HG03342 (cell line): ENCODE results near the gene HMCN2.

Experiments
- ATAC-seq: cut with Tn5 transposase; IDR thresholded peaks from one replicate; pipeline ENCODE4 v1.9.1; 2021; ENCODE audit warnings: mild to moderate bottlenecking, moderate library complexity; ENCODE audit not compliant: unreplicated experiment

HMCN2 gene

GRCh38 chr9:130341839-130342713 lies 76.5 kb downstream of the HMCN2 start:
- no peak for ATAC-seq

DNA sequence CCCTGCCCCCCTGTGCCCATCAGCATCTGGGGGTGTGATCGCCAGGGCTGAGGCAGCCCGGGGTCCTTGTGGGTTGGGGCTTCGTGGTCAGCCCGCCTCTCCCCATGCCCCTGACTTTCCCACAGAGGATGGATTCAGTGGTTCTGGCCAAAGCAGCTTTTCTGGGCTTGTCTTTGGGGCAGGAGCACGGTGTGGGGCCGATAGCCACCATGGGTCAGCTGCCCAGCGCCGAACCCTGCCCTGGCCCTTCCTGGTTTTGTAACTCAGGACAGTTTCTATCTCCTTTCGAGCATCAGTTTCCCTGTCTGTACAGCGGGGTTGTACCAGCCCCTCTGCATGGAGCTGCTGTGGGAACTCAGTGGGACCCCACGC lies 77.1 kb downstream of the HMCN2 start:
- no peak for ATAC-seq

GRCh38 chr9:130343445-130343918 lies 77.9 kb downstream of the HMCN2 start:
- ATAC-seq = no peak

- no peak for ATAC-seq
Observed at GRCh38 chr9:130344366-130344765, 78.8 kb downstream of the HMCN2 start.

DNA sequence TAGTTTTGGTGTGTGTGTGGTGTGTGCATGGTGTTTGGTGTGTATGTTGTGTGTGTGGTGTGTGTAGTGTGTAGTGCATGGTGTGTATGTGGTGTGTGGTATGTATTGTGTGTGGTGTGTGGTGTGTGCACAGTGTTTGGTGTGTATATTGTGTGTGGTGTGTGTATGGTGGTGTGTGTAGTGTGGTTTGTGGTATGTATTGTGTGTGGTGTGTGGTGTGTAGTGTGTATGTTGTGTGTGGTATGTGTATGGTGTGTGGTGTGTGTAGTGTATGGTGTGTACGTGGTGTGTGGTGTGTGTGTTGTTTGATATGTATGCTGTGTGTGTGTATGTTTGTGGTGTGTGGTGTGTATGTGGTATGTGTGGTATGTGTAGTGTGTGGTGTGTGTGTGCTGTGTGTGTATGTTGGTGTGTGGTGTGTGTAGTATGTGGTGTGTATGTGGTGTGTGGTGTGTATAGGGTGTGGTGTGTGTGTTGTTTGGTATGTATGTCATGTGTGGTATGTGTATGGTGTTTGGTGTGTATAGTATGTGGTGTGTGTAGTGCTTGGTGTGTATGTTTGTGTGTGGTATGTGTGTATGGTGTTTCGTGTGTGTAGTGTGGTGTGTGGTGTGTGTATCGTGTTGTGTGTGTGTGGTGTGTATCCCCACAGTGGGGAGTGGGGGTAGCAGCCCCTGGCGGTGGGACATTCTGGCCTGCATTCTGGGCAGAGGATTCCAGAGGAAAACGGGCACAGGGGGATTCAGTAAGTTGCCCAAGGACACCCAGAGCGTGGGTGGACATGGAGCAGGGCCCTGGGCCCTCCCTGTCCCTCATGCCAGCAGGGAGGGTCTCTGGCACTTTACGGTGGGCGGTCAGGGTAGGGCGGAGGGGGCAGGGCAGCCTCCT lies 79.7 kb downstream of the HMCN2 start:
- no peak for ATAC-seq

DNA sequence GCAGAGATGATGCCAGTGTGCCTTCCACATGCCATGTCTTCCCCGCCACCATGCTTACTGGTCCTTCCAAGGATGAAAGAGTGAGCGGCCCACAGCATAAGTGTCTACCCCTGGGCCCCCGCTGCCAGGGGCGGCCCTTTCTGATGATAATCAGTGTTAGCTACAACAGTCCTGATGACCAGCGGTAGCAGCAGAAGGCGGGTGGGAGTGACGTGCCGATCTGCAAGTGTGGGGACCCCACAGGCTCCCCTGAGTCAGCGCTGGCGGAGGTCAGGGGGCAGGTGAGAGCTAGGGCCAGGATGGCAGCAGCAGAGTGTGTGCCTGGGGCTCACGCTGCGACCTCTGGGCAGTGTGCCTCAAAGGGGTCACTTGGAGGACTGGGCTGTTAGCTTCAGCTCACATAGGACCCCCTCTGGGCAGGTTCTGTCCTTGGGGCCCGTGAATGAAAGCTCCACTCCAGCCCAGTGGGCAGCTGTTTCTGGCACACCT lies 80.4 kb downstream of the HMCN2 start:
- ATAC-seq = no peak

GRCh38 chr9:130346431-130346830 lies 80.9 kb downstream of the HMCN2 start:
- no peak for ATAC-seq

DNA sequence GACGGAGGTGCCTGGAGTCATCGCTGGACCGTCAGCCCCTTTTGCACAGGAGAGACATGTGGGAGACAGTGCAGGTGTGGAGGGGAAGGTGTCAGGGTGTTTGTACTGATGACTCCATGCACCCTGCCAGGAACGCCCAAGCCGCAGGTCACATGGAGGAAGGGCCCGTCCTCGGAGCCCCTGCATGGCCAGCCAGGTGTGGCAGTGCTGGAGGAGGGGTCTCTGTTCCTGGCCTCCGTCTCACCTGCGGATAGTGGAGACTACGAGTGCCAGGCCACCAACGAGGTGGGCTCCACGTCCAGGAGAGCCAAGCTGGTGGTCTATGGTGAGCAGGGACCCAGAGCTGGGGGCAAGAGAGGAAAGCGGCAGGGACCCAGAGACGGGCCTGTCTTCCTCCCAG lies 81.5 kb downstream of the HMCN2 start:
- no peak for ATAC-seq

DNA sequence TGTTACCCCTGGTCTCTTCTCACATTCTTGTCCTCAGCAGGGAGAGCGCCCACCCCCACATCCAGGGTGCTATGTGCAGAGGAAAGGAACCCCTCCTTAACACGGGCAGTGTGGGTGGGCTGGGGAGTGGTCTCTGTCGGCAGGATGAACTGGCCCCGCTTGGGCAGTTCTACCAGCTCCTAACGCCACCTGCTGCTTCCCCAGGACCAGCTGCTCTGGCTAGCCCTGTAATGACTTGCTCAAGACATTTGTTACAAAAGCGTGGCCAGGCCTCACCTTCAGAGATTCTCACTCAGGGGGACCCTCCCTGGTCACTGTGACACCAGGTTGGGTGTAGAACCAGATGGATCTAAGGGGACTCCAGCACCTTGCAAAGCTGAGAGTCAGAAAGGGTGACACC lies 82.4 kb downstream of the HMCN2 start:
- ATAC-seq = no peak

DNA sequence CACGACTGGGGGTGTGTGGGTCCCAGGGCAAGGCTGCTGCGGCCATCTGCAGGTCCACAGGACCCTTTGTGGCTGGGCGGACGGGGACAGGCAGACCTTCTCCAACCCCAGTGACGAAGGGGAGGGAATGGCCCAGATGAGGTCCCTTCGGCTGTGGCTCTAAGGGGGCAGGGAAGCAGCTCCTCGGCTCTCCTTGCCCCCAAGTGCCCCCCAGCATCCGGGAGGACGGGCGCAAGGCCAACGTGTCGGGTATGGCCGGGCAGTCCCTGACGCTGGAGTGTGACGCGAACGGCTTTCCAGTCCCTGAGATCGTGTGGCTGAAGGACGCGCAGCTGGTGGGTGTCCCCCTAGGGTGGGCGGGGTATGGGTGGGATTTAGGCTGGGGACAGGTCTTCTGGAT lies 82.8 kb downstream of the HMCN2 start:
- no peak for ATAC-seq

DNA sequence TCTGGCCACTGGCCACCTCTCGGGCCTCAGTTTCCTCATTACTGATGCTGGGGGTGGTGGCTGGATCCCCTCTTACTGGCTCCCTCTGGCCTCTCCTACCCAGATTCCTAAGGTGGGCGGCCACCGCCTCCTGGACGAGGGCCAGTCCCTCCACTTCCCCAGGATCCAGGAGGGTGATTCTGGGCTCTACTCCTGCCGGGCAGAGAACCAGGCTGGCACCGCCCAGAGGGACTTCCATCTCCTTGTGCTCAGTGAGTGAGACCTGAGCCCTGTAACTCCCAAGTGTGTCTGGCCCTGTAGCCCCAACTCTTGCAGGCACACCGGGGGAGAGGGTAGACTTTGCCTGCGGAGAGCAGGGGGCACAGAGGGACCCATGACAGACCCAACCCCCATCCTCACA lies 83.3 kb downstream of the HMCN2 start:
- ATAC-seq = no peak

DNA sequence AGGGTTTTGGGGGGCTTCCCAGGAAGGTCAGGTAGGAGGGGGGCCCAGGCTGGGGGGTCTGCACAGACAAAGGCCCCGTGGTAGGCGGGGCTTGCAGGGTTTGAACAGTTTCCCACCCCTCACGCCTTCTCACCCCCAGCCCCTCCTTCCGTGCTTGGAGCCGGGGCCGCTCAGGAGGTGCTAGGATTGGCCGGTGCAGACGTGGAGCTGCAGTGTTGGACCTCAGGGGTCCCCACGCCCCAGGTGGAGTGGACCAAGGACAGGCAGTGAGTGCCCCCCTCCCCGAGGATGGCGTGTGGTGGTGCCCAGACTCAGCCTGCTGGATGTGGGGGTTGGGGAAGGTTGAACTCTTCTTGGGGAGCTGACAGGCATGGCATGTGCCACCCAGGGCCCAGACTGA lies 83.8 kb downstream of the HMCN2 start:
- ATAC-seq = no peak

- ATAC-seq = no peak
Observed at GRCh38 chr9:130351343-130351742, 85.8 kb downstream of the HMCN2 start.

GRCh38 chr9:130352081-130352480 lies 86.5 kb downstream of the HMCN2 start:
- ATAC-seq = no peak

- no peak for ATAC-seq
Observed at GRCh38 chr9:130352586-130353285, 87.2 kb downstream of the HMCN2 start.

DNA sequence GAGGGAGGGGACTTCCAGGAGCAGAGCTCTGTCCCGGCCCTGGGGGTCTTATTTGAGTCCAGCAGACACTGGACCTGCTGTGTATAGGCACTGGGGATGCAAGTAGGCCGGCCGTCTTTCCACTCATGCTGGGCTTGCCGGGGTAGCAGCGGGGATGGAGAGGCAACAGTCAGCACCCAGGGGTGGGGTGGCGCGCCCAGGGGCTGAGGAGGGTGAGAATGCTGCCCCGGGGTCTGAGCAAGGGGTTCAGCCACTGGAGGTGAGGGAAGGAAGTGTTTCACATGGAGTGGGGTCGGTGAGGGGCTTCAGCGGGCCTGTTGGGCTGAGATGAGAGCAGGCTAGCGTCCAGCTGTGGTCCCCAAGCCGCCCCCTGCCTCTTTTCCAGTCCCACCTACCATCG lies 88.8 kb downstream of the HMCN2 start:
- ATAC-seq = no peak

GRCh38 chr9:130354806-130355205 lies 89.2 kb downstream of the HMCN2 start:
- ATAC-seq = no peak

DNA sequence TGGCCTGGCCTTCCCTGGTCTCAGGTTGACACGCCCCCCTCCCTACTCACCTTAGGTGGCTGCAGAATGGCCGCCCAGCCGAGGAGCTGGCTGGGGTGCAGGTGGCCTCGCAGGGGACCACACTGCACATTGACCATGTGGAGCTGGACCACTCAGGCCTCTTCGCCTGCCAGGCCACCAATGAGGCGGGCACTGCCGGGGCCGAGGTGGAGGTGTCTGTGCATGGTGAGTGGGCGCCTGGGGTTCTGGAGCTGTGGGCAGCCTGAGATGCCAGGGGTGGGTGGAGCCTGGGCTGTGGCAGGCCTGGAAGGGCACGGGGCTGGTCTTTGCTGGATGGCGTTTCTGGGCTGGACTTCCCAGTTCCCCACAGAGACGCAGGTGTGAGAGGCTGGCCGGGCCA lies 90.5 kb downstream of the HMCN2 start:
- ATAC-seq = no peak

DNA sequence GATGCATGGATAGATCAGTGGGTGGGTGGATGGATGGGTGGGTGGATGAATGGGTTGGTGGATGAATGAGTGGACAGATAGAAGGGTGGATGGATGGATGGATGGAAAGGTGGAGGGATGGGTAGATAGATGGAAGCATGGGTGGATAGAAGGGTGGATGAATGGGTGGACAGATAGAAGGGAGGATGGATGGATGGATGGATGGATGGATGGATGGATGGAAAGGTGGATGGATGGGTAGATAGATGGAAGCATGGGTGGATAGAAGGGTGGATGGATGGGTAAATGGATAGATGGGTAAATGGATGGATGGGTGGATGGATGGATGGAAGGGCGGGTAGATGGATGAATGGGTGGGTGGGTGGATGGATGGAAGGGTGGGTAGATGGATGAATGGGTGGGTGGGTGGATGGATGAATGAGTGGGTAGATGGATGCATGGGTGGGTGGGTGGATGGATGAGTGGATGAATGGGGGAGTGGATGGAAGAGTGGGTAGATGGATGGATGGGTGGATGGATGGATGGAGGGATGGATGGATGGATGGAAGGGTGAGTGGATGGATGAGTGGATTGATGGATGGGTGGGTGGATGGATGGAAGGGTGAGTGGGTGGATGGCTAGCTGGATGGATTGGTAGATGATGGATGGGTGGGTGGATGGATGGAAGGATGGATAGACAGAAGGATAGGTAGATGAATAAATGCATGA lies 91.5 kb downstream of the HMCN2 start:
- no peak for ATAC-seq

- no peak for ATAC-seq
Observed at GRCh38 chr9:130358928-130359327, 93.4 kb downstream of the HMCN2 start.
